GM12878 (cell line): Measurements from ENCODE around the gene OR2H2. TPM values are rescaled to one million over a fixed set of nuclear protein-coding genes. Genes with fewer than 3 reads are reported as not detected.

Experiments
- ATAC-seq: fragments of 200-7000 bp; cut with Tn5 transposase; 3 replicates; pipeline ENCODE4 v1.9.1; 2020; ENCODE audit warnings: mild to moderate bottlenecking, moderate library complexity
- BruUV-seq: library from RNA; stranded (reverse); fragments of 400-500 nt; replicated peaks from 2 replicates; lab custom pipeline; 2021; lab: Mats Ljungman, UMichigan
- CTCF ChIA-PET: fragments of 300-600 bp; sonication (Branson Sonifier 250); formaldehyde crosslinking; extraction: SDS; loops from one replicate; lab custom pipeline; 2021; ENCODE audit warnings: inconsistent platforms; lab: Yijun Ruan, JAX
- POLR2A ChIA-PET: fragments of 350-600 bp; formaldehyde crosslinking; extraction: SDS; loops from one replicate; lab custom pipeline; 2021; ENCODE audit warnings: inconsistent platforms; lab: Charles Lee
- RAD21 ChIA-PET: fragments of 300-600 bp; sonication (Branson Sonifier 250); formaldehyde crosslinking; loops from one replicate; lab custom pipeline; 2023; ENCODE audit warnings: antibody characterized with exemption; ENCODE audit not compliant: unreplicated experiment; lab: Charles Lee
- SMC1A ChIA-PET: fragments of 300-600 bp; sonication (Branson Sonifier 250); formaldehyde crosslinking; loops from one replicate; lab custom pipeline; 2023; ENCODE audit not compliant: unreplicated experiment, uncharacterized antibody; lab: Charles Lee
- DNase-seq: peaks from one replicate; pipeline ENCODE4 v3.0.0-alpha.2; 2011; ENCODE audit warnings: low read depth, low spot score
- FAIRE-seq: peaks from 3 replicates; lab custom pipeline; 2011; peaks lifted over from hg19 to GRCh38; lab: Jason Lieb, UNC
- H2AFZ ChIP-seq: 2 replicates; pipeline ENCODE4 v1.6.0; 2011; ENCODE audit warnings: low read depth, low read length, control low read depth; ENCODE audit not compliant: control insufficient read depth
- H3K27ac ChIP-seq: 2 replicates; pipeline ENCODE4 v1.5.1; 2011; ENCODE audit warnings: control low read depth; ENCODE audit not compliant: control insufficient read depth, insufficient read depth
- H3K27me3 ChIP-seq, 2 experiments: replicated peaks in 1 of 2; 2 replicates each; pipeline versions ENCODE4 v1.6.0 to v1.6.1; 2011; ENCODE audit warnings: low read length in 1 of 2; ENCODE audit not compliant: control insufficient read depth in 2 of 2, insufficient read depth in 2 of 2
- H3K36me3 ChIP-seq, 2 experiments: 2 replicates each; pipeline ENCODE4 v1.5.1; 2011; ENCODE audit warnings: low read length in 1 of 2; ENCODE audit not compliant: control insufficient read depth in 2 of 2, insufficient read depth in 2 of 2
- H3K4me1 ChIP-seq: 2 replicates; pipeline ENCODE4 v1.6.1; 2011; ENCODE audit warnings: mild to moderate bottlenecking, low read length, moderate library complexity, mixed read lengths; ENCODE audit not compliant: control insufficient read depth, insufficient read depth
- H3K4me2 ChIP-seq: 2 replicates; pipeline ENCODE4 v1.6.0; 2011; ENCODE audit warnings: control low read depth; ENCODE audit not compliant: control insufficient read depth, insufficient read depth
- H3K4me3 ChIP-seq: fragments of 200-600 bp; sonication (generic); 2 replicates; pipeline ENCODE4 v1.5.1; 2016
- H3K79me2 ChIP-seq: 2 replicates; pipeline ENCODE4 v1.6.0; 2011; ENCODE audit warnings: low read length; ENCODE audit not compliant: control insufficient read depth, insufficient read depth
- H3K9ac ChIP-seq: 2 replicates; pipeline ENCODE4 v1.8.0; 2011; ENCODE audit warnings: low read length, control low read depth, mixed read lengths; ENCODE audit not compliant: control insufficient read depth, insufficient read depth
- H3K9me3 ChIP-seq: replicated peaks from 3 replicates; pipeline ENCODE4 v1.5.1; 2011; ENCODE audit warnings: mild to moderate bottlenecking, low read length; ENCODE audit not compliant: control insufficient read depth, insufficient read depth
- H4K20me1 ChIP-seq: 2 replicates; pipeline ENCODE4 v1.6.0; 2011; ENCODE audit not compliant: control insufficient read depth, insufficient read depth
- BACH1 ChIP-seq: fragments of 450-650 bp; IDR thresholded peaks from 2 replicates; pipeline ENCODE4 v1.6.1; 2017; ENCODE audit warnings: mild to moderate bottlenecking, borderline replicate concordance
- BCL11A ChIP-seq: IDR thresholded peaks from 2 replicates; pipeline ENCODE4 v1.6.1; 2011; ENCODE audit warnings: low read depth, low read length
- BHLHE40 ChIP-seq, 2 experiments: fragments of 450-650 bp in 1 of 2; IDR thresholded peaks; 2 replicates each; pipeline ENCODE4 v1.6.1; 2011 to 2017; ENCODE audit warnings: low read depth in 2 of 2, borderline replicate concordance in 1 of 2, improper control_type of control experiment in 1 of 2, low read length in 1 of 2, mild to moderate bottlenecking in 1 of 2
- BRCA1 ChIP-seq: IDR thresholded peaks from 2 replicates; pipeline ENCODE4 v1.6.1; 2011; ENCODE audit warnings: low read depth, low read length, improper control_type of control experiment
- CBX5 ChIP-seq: sonication (generic); IDR thresholded peaks from 2 replicates; pipeline ENCODE4 v1.6.1; 2016; ENCODE audit warnings: low read depth, moderate library complexity, mild to moderate bottlenecking, inconsistent platforms
- CHD1 ChIP-seq: IDR thresholded peaks from 2 replicates; pipeline ENCODE4 v1.6.1; 2012; ENCODE audit warnings: low read depth, low read length, improper control_type of control experiment
- EP300 ChIP-seq, 2 experiments: fragments of 150-350 bp in 1 of 2; IDR thresholded peaks; 2 replicates each; pipeline ENCODE4 v1.6.1; 2011 to 2012; ENCODE audit warnings: low read depth in 2 of 2, low read length in 2 of 2, borderline replicate concordance in 1 of 2, improper control_type of control experiment in 1 of 2, inconsistent platforms in 1 of 2; ENCODE audit not compliant: control insufficient read depth in 1 of 2
- FOXM1 ChIP-seq: IDR thresholded peaks from 2 replicates; pipeline ENCODE4 v1.6.1; 2012; ENCODE audit warnings: low read depth, mild to moderate bottlenecking, inconsistent platforms, low read length, moderate library complexity
- GABPA ChIP-seq: IDR thresholded peaks from 2 replicates; pipeline ENCODE4 v1.6.1; 2014; ENCODE audit warnings: antibody characterized with exemption, low read depth, mild to moderate bottlenecking, inconsistent platforms
- JUNB ChIP-seq: IDR thresholded peaks from 2 replicates; pipeline ENCODE4 v1.6.1; 2016; ENCODE audit warnings: antibody characterized with exemption, mild to moderate bottlenecking
- JUND ChIP-seq: IDR thresholded peaks from 2 replicates; pipeline ENCODE4 v1.6.1; 2012; ENCODE audit warnings: low read depth, mild to moderate bottlenecking, low read length, improper control_type of control experiment, moderate library complexity
- MEF2A ChIP-seq: IDR thresholded peaks from 2 replicates; pipeline ENCODE4 v1.6.1; 2011; ENCODE audit warnings: low read depth, mild to moderate bottlenecking, low read length, moderate library complexity; ENCODE audit not compliant: insufficient read depth
- MEF2B ChIP-seq: fragments of 450-650 bp; IDR thresholded peaks from 2 replicates; pipeline ENCODE4 v1.6.1; 2018; ENCODE audit warnings: mild to moderate bottlenecking, moderate library complexity; ENCODE audit not compliant: partially characterized antibody, poor library complexity, severe bottlenecking
- PKNOX1 ChIP-seq: fragments of 450-650 bp; IDR thresholded peaks from 2 replicates; pipeline ENCODE4 v1.6.1; 2016; ENCODE audit warnings: mild to moderate bottlenecking
- POLR2AphosphoS5 ChIP-seq: IDR thresholded peaks from 2 replicates; pipeline ENCODE4 v1.6.1; 2011; ENCODE audit warnings: mild to moderate bottlenecking, low read length, inconsistent platforms
- RAD51 ChIP-seq: fragments of 450-650 bp; IDR thresholded peaks from 2 replicates; pipeline ENCODE4 v1.6.1; 2016; ENCODE audit warnings: moderate library complexity, mild to moderate bottlenecking, inconsistent platforms
- RUNX3 ChIP-seq: IDR thresholded peaks from 2 replicates; pipeline ENCODE4 v1.6.1; 2012; ENCODE audit warnings: low read length, inconsistent platforms
- SIN3A ChIP-seq: IDR thresholded peaks from 2 replicates; pipeline ENCODE4 v1.6.1; 2012; ENCODE audit warnings: low read depth, low read length, improper control_type of control experiment
- SPI1 ChIP-seq: IDR thresholded peaks from 2 replicates; pipeline ENCODE4 v1.6.1; 2011; ENCODE audit warnings: low read depth, mild to moderate bottlenecking, low read length, moderate library complexity, borderline replicate concordance; ENCODE audit not compliant: insufficient read depth
- WGBS: methylation state at CpG from one replicate; pipeline ENCODE4 v1.1.6; 2016; ENCODE audit warnings: low lambda C conversion rate; ENCODE audit not compliant: insufficient replicate concordance, insufficient coverage; ENCODE audit errors: missing lambda C conversion rate; 5-methylcytosine and 5-hydroxymethylcytosine counted together
- in situ Hi-C: fragments of 300-500 bp; cut with MboI; formaldehyde crosslinking; loops from 9 replicates; pipeline ENCODE4 v1.14.3; 2018; ENCODE audit warnings: mixed read lengths
- intact Hi-C: fragments of 100-400 bp; cut with micrococcal nuclease; formaldehyde crosslinking; loops from one replicate; pipeline ENCODE4 v1.14.2; 2022; ENCODE audit not compliant: unreplicated experiment
- polyA plus RNA-seq, 11 experiments: library from polyadenylated mRNA; depleted of rRNA in 4 of 11; unstranded in 6 of 11; stranded (reverse) in 5 of 11; fragments of >200 nt; fragmentation: Nextera tagmentation in 4 of 11; fragmentation: Illumina TruSeq in 1 of 11; extraction: Ambion mirVana in 4 of 11; extraction: Trizol in 1 of 11; gene quantifications; 1 replicate in 1 of 11; 2 replicates in 10 of 11; pipeline versions ENCODE4 v1.2.1 to v1.2.3, GENCODE V29; 2011 to 2016; ENCODE audit warnings: inconsistent platforms in 2 of 11, missing spikeins in 2 of 11, low read depth in 1 of 11
- total RNA-seq, 4 experiments: library from RNA; depleted of rRNA in 3 of 4; stranded (reverse); fragments of >200 nt in 3 of 4; fragmentation: Illumina TruSeq in 1 of 4; extraction: Trizol in 1 of 4; gene quantifications; 2 replicates each; pipeline versions ENCODE4 v1.2.1 to v1.2.3, GENCODE V29; 2013 to 2021
- TF ChIP-seq, protein P1 (sequence below): fragments of 450-650 bp; formaldehyde crosslinking; IDR thresholded peaks from 2 replicates; pipeline ENCODE4 v1.4.0; 2022; ENCODE audit warnings: mild to moderate bottlenecking, moderate library complexity

The OR2H2 gene
- total and polyA plus RNA-seq, 10 of the 15 experiments (the other 5 are each of a cell fraction or from before 2014, with no cell fraction given): not detected

- TF ChIP-seq POLR2AphosphoS5: no peak
Measured at GRCh38 chr6:29597184-29597583, 12.3 kb downstream of the OR2H2 start (continued).

DNA sequence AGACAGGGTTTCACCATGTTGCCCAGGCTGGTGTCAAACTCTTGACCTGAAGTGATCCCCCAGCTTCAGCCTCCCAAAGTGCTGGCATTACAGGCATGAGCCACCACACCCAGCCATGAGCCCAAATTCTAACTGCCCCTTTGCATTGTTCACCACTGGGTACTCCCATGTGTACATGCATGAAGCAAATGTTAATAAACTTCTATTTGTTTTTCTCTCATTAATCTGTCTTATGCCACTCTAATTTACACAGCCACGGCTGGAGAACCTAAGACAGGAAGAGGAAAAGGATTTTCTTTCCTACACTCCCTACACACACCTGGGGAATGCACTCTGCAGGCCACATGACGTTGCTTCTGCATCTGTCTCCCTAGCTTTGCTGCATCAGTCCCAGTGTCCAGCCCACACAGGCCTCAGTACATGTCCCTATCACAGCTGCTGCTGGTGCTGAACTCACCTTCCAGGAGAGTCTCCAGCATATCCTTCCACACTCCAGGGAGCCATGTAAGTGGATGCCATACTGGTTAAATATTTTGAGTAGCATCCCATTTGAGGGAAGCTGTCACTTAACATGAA, 13.3 kb downstream of the OR2H2 start:
- intact Hi-C loops: no loop called here
- 2% methylated on average over 2 of the region's 2 CpGs for WGBS
- FAIRE-seq: no peak

More for the DNA sequence above, 13.3 kb downstream of the OR2H2 start:
- H3K9me3 ChIP-seq: no peaks in the 10 kb centered on the region
- in situ Hi-C loops: loop anchor here (10.0 kb wide), 1 partner anchor 903 kb away; no protein-coding TSS in a partner anchor
- no peak overlapping the region for H3K27ac ChIP-seq
- no peak for ATAC-seq
- DNase-seq: no peak
- no peaks in the 10 kb centered on the region for H3K36me3 ChIP-seq
- TF ChIP-seq JUNB (no peak), FOXM1 (no peak), BACH1 (no peak), RUNX3 (no peak), BCL11A (no peak), JUND (no peak), MEF2A (no peak), CBX5 (no peak), BRCA1 (no peak), MEF2B (no peak), SPI1 (no peak), SIN3A (no peak), PKNOX1 (no peak), GABPA (no peak), BHLHE40 (IDR thresholded peaks at IDR 0.05; ENCODE audit: borderline replicate concordance in 1 of 2, low read depth in 2 of 2, low read length in 1 of 2) (no peak), RAD51 (no peak), CHD1 (no peak), EP300 (IDR thresholded peaks at IDR 0.05; ENCODE audit: borderline replicate concordance in 1 of 2, control insufficient read depth in 1 of 2, low read depth in 2 of 2, low read length in 2 of 2) (no peak)
- TF ChIP-seq, protein P1, sequence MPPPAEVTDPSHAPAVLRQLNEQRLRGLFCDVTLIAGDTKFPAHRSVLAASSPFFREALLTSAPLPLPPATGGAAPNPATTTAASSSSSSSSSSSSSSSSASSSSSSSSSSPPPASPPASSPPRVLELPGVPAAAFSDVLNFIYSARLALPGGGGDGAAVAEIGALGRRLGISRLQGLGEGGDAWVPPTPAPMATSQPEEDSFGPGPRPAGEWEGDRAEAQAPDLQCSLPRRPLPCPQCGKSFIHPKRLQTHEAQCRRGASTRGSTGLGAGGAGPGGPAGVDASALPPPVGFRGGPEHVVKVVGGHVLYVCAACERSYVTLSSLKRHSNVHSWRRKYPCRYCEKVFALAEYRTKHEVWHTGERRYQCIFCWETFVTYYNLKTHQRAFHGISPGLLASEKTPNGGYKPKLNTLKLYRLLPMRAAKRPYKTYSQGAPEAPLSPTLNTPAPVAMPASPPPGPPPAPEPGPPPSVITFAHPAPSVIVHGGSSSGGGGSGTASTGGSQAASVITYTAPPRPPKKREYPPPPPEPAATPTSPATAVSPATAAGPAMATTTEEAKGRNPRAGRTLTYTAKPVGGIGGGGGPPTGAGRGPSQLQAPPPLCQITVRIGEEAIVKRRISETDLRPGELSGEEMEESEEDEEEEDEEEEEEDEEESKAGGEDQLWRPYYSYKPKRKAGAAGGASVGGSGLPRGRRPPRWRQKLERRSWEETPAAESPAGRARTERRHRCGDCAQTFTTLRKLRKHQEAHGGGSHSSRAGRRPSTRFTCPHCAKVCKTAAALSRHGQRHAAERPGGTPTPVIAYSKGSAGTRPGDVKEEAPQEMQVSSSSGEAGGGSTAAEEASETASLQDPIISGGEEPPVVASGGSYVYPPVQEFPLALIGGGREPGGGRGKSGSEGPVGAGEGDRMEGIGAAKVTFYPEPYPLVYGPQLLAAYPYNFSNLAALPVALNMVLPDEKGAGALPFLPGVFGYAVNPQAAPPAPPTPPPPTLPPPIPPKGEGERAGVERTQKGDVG (CRISPR knock-in tag): no peak
- no peaks in the 10 kb centered on the region for H3K4me1 ChIP-seq
- CTCF ChIA-PET: interaction anchor here (0.8 to 2.7 kb wide), 2 partner anchors 9 to 55 kb away, joined by 3 to 10 read pairs; no protein-coding TSS in a partner anchor
- no peaks in the 10 kb centered on the region for H4K20me1 ChIP-seq
- no peaks in the 10 kb centered on the region for H3K79me2 ChIP-seq
- H3K27me3 ChIP-seq: no peaks in the 10 kb centered on the region
- SMC1A ChIA-PET: interaction anchor here (0.6 kb wide), 1 partner anchor 566 kb away, joined by 3 read pairs; no protein-coding TSS in a partner anchor
- BruUV-seq: no TSS peak
- RAD21 ChIA-PET: no interaction called here
- no peak overlapping the region for H3K4me2 ChIP-seq
- H2AFZ ChIP-seq: no peak overlapping the region
- POLR2A ChIA-PET: no interaction called here
- no peak overlapping the region for H3K9ac ChIP-seq
- no peak overlapping the region for H3K4me3 ChIP-seq
